PC-9 (cell line): ENCODE data around the gene CORIN. TPM values are rescaled to one million over a fixed set of nuclear protein-coding genes. Genes with fewer than 3 reads are reported as not detected.

ENCODE experiments used
- BruUV-seq: library from RNA; stranded (reverse); fragments of 400-500 nt; replicated peaks from 2 replicates; lab custom pipeline; 2021; lab: Mats Ljungman, UMichigan
- CTCF ChIA-PET: fragments of 300-600 bp; sonication (Branson Sonifier 250); formaldehyde crosslinking; loops from one replicate; lab custom pipeline; 2022; ENCODE audit warnings: antibody characterized with exemption; lab: Charles Lee
- POLR2A ChIA-PET: fragments of 300-600 bp; sonication (Branson Sonifier 250); formaldehyde crosslinking; loops from one replicate; lab custom pipeline; 2022; ENCODE audit warnings: antibody characterized with exemption; ENCODE audit not compliant: unreplicated experiment; lab: Charles Lee
- DNase-seq, 2 experiments: peaks; one replicate each; pipeline versions ENCODE4 v3.0.0 to v3.0.0-alpha.2; 2015 to 2022; ENCODE audit warnings: mixed read lengths in 1 of 2
- H2AFZ ChIP-seq: fragments of 200-600 bp; sonication (generic); 2 replicates; pipeline ENCODE4 v1.8.1; 2017; ENCODE audit warnings: antibody characterized with exemption
- H3F3A ChIP-seq: fragments of 200-600 bp; sonication (generic); 2 replicates; pipeline ENCODE4 v1.8.1; 2017; ENCODE audit warnings: antibody characterized with exemption, mild to moderate bottlenecking, low read depth; ENCODE audit not compliant: insufficient read depth
- H3K27ac ChIP-seq: fragments of 200-600 bp; sonication (generic); 2 replicates; pipeline ENCODE4 v1.6.1; 2016; ENCODE audit warnings: mixed run types
- H3K27me3 ChIP-seq: fragments of 200-600 bp; sonication (generic); 2 replicates; pipeline ENCODE4 v1.6.1; 2016; ENCODE audit warnings: low read depth, mixed run types; ENCODE audit not compliant: insufficient read depth
- H3K36me3 ChIP-seq: fragments of 200-600 bp; sonication (generic); 2 replicates; pipeline ENCODE4 v1.6.1; 2016; ENCODE audit warnings: low read depth, mixed run types
- H3K4me1 ChIP-seq: fragments of 200-600 bp; sonication (generic); replicated peaks from 2 replicates; pipeline ENCODE4 v1.6.1; 2016; ENCODE audit warnings: mixed run types; ENCODE audit not compliant: insufficient read depth
- H3K4me2 ChIP-seq: fragments of 200-600 bp; sonication (generic); 2 replicates; pipeline ENCODE4 v1.6.1; 2017; ENCODE audit warnings: mixed run types
- H3K4me3 ChIP-seq: fragments of 200-600 bp; sonication (generic); 2 replicates; pipeline ENCODE4 v1.6.1; 2016; ENCODE audit warnings: mixed run types
- H3K79me2 ChIP-seq: fragments of 200-600 bp; sonication (generic); 2 replicates; pipeline ENCODE4 v1.6.1; 2017; ENCODE audit warnings: low read depth, mixed run types
- H3K9me2 ChIP-seq: fragments of 200-600 bp; sonication (generic); 2 replicates; pipeline ENCODE4 v1.8.1; 2017; ENCODE audit warnings: mild to moderate bottlenecking; ENCODE audit not compliant: insufficient read depth
- H3K9me3 ChIP-seq: fragments of 200-600 bp; sonication (generic); 2 replicates; pipeline ENCODE4 v1.8.1; 2016; ENCODE audit warnings: low read depth; ENCODE audit not compliant: insufficient read depth
- H4K20me1 ChIP-seq: fragments of 200-600 bp; sonication (generic); 2 replicates; pipeline ENCODE4 v1.8.1; 2017; ENCODE audit not compliant: insufficient read depth
- CTCF ChIP-seq: fragments of 200-600 bp; sonication (generic); conservative IDR thresholded peaks from 2 replicates; pipeline ENCODE4 v1.6.1; 2017; ENCODE audit warnings: mixed run types, antibody characterized with exemption, mild to moderate bottlenecking, moderate library complexity
- EZH2 ChIP-seq: fragments of 200-600 bp; sonication (generic); IDR thresholded peaks from 2 replicates; pipeline ENCODE4 v1.8.0; 2017; ENCODE audit warnings: antibody characterized with exemption, low read depth
- intact Hi-C: fragments of 100-400 bp; cut with micrococcal nuclease; formaldehyde crosslinking; loops from one replicate; pipeline ENCODE4 v1.10.0; 2022; ENCODE audit not compliant: unreplicated experiment
- total RNA-seq: library from RNA; stranded (reverse); gene quantifications from 2 replicates; pipeline ENCODE4 v1.2.3, GENCODE V29; 2021

Gene CORIN
- total RNA-seq, 1 experiment from 2014 or later: not detected

GRCh38 chr4:47819178-47819577 lies 18.7 kb downstream of the CORIN start:
- DNase-seq: no peak
- intact Hi-C loops: no loop called here

GRCh38 chr4:47817275-47817674 lies 20.6 kb downstream of the CORIN start:
- H3K79me2 ChIP-seq: no peaks in the 10 kb centered on the region
- H3K27me3 ChIP-seq: no peaks in the 10 kb centered on the region
- no peak overlapping the region for H3K4me3 ChIP-seq
- H3K4me1 ChIP-seq: no peaks in the 10 kb centered on the region
- no peak overlapping the region for H3K4me2 ChIP-seq
- intact Hi-C loops: no loop called here
- H3K36me3 ChIP-seq: no peaks in the 10 kb centered on the region
- DNase-seq: no peak
- CTCF ChIA-PET: no interaction called here
- BruUV-seq: no TSS peak
- no peaks in the 10 kb centered on the region for H3F3A ChIP-seq
- H3K9me3 ChIP-seq: no peaks in the 10 kb centered on the region
- no peaks in the 10 kb centered on the region for H4K20me1 ChIP-seq
- H2AFZ ChIP-seq: no peak overlapping the region
- TF ChIP-seq EZH2: no peak
- TF ChIP-seq CTCF: no peak
- no peak overlapping the region for H3K27ac ChIP-seq
- POLR2A ChIA-PET: no interaction called here
- H3K9me2 ChIP-seq: no peaks in the 10 kb centered on the region

More at GRCh38 chr4:47819178-47819577, 18.7 kb downstream of the CORIN start:
- Histone ChIP-seq H3K4me3 (no peak overlapping the region), H4K20me1 (no peaks in the 10 kb centered on the region), H2AFZ (no peak overlapping the region), H3K4me1 (no peaks in the 10 kb centered on the region), H3K4me2 (no peak overlapping the region), H3F3A (no peaks in the 10 kb centered on the region), H3K36me3 (no peaks in the 10 kb centered on the region), H3K27ac (no peak overlapping the region), H3K9me3 (no peaks in the 10 kb centered on the region), H3K27me3 (no peaks in the 10 kb centered on the region), H3K79me2 (no peaks in the 10 kb centered on the region), H3K9me2 (no peaks in the 10 kb centered on the region)
- POLR2A ChIA-PET: no interaction called here
- CTCF ChIA-PET: no interaction called here
- BruUV-seq: no TSS peak
- TF ChIP-seq EZH2 (no peak), CTCF (no peak)

- no peak for TF ChIP-seq CTCF
- TF ChIP-seq EZH2: no peak
- Histone ChIP-seq H3K9me2 (no peaks in the 10 kb centered on the region), H4K20me1 (no peaks in the 10 kb centered on the region), H3F3A (no peaks in the 10 kb centered on the region), H3K27me3 (no peaks in the 10 kb centered on the region), H2AFZ (no peak overlapping the region), H3K4me2 (no peak overlapping the region), H3K9me3 (no peaks in the 10 kb centered on the region), H3K79me2 (no peaks in the 10 kb centered on the region), H3K36me3 (no peaks in the 10 kb centered on the region), H3K27ac (no peak overlapping the region), H3K4me3 (no peak overlapping the region), H3K4me1 (no peaks in the 10 kb centered on the region)
- no peak for DNase-seq
- intact Hi-C loops: no loop called here
- ChIA-PET POLR2A (no interaction called here), CTCF (no interaction called here)
- no TSS peak for BruUV-seq
These were observed 21.1 kb downstream of the CORIN start for GRCh38 chr4:47816748-47817147.
